ENCODE measurements around the gene STARD7.

DNA sequence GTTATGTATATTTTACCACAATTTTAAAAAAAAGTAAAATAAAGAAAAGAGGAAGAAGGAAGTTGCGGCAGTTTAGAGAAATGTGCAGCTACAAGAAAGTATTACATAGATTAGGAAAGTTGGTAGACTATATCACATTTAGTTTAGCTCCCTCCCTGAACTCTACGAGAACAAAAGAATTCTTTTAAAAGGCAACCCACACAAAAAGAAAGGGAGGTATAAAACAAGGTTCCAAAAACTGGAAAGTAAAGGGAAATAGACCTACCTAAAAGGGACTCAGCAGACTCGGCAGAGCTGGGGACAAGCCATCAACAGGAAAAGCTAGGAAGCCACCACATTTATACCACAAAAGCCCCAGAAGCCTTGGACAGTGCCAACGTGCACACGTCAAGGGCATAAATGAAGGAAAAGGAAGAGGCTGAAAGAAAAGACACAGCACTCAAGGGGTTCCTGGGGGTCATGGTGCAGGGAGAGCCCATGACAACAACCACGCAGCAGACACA is 48.0 kb upstream of the STARD7 start:
- TF ChIP-seq, protein P1, sequence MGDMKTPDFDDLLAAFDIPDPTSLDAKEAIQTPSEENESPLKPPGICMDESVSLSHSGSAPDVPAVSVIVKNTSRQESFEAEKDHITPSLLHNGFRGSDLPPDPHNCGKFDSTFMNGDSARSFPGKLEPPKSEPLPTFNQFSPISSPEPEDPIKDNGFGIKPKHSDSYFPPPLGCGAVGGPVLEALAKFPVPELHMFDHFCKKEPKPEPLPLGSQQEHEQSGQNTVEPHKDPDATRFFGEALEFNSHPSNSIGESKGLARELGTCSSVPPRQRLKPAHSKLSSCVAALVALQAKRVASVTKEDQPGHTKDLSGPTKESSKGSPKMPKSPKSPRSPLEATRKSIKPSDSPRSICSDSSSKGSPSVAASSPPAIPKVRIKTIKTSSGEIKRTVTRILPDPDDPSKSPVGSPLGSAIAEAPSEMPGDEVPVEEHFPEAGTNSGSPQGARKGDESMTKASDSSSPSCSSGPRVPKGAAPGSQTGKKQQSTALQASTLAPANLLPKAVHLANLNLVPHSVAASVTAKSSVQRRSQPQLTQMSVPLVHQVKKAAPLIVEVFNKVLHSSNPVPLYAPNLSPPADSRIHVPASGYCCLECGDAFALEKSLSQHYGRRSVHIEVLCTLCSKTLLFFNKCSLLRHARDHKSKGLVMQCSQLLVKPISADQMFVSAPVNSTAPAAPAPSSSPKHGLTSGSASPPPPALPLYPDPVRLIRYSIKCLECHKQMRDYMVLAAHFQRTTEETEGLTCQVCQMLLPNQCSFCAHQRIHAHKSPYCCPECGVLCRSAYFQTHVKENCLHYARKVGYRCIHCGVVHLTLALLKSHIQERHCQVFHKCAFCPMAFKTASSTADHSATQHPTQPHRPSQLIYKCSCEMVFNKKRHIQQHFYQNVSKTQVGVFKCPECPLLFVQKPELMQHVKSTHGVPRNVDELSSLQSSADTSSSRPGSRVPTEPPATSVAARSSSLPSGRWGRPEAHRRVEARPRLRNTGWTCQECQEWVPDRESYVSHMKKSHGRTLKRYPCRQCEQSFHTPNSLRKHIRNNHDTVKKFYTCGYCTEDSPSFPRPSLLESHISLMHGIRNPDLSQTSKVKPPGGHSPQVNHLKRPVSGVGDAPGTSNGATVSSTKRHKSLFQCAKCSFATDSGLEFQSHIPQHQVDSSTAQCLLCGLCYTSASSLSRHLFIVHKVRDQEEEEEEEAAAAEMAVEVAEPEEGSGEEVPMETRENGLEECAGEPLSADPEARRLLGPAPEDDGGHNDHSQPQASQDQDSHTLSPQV (IDR thresholded peaks at IDR 0.05): no peak
- no peak for TF ChIP-seq EZH2 (IDR thresholded peaks at IDR 0.05; ENCODE audit: borderline replicate concordance, low read depth, low read length)
- TF ChIP-seq, protein P2, sequence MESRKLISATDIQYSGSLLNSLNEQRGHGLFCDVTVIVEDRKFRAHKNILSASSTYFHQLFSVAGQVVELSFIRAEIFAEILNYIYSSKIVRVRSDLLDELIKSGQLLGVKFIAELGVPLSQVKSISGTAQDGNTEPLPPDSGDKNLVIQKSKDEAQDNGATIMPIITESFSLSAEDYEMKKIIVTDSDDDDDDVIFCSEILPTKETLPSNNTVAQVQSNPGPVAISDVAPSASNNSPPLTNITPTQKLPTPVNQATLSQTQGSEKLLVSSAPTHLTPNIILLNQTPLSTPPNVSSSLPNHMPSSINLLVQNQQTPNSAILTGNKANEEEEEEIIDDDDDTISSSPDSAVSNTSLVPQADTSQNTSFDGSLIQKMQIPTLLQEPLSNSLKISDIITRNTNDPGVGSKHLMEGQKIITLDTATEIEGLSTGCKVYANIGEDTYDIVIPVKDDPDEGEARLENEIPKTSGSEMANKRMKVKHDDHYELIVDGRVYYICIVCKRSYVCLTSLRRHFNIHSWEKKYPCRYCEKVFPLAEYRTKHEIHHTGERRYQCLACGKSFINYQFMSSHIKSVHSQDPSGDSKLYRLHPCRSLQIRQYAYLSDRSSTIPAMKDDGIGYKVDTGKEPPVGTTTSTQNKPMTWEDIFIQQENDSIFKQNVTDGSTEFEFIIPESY (CRISPR knock-in tag; IDR thresholded peaks at IDR 0.05): no peak
- no peak for TF ChIP-seq YBX1 (IDR thresholded peaks at IDR 0.05)
- TF ChIP-seq POLR2A (conservative IDR thresholded peaks at IDR 0.05): no peak
- no peak for TF ChIP-seq CHD2 (IDR thresholded peaks at IDR 0.05; ENCODE audit: low read depth, low read length)

Data from K562 (cell line).